HEK293 (cell line): Measurements from ENCODE around the gene IRF3.

ENCODE experiments used
- CTCF ChIA-PET: fragments of 350-600 bp; formaldehyde crosslinking; extraction: SDS; loops from one replicate; lab custom pipeline; 2021; ENCODE audit warnings: antibody characterized with exemption; lab: Yijun Ruan, JAX
- POLR2A ChIA-PET: fragments of 300-600 bp; formaldehyde crosslinking; extraction: SDS; loops from one replicate; lab custom pipeline; 2020; ENCODE audit warnings: antibody characterized with exemption, inconsistent platforms; lab: Yijun Ruan, JAX
- H3K27ac ChIP-seq: fragments of 200-500 bp; sonication (Bioruptor generic); 2 replicates; pipeline ENCODE4 v1.5.1; 2014; ENCODE audit warnings: low read depth, low read length, control low read depth, inconsistent platforms; ENCODE audit errors: extremely low read depth
- H3K36me3 ChIP-seq, 2 experiments: fragments of 200-500 bp in 1 of 2; sonication (Bioruptor generic) in 1 of 2; 1 replicate in 1 of 2; 2 replicates in 1 of 2; pipeline ENCODE4 v1.5.1; 2014 to 2017; ENCODE audit warnings: inconsistent platforms in 2 of 2, low read length in 2 of 2; ENCODE audit not compliant: control insufficient read depth in 2 of 2, insufficient read depth in 1 of 2
- H3K4me1 ChIP-seq: fragments of 200-500 bp; sonication (Bioruptor generic); 2 replicates; pipeline ENCODE4 v1.5.1; 2014; ENCODE audit warnings: mild to moderate bottlenecking, low read length, inconsistent platforms; ENCODE audit not compliant: control insufficient read depth, insufficient read depth
- H3K4me3 ChIP-seq: 2 replicates; pipeline ENCODE4 v1.5.1; 2011; ENCODE audit warnings: low read depth, mild to moderate bottlenecking, control low read depth, low read length, moderate library complexity
- H3K9me3 ChIP-seq: fragments of 200-500 bp; sonication (Bioruptor generic); 2 replicates; pipeline ENCODE4 v1.5.1; 2014; ENCODE audit warnings: low read depth, low read length, inconsistent platforms; ENCODE audit not compliant: control insufficient read depth, insufficient read depth
- HIC1 ChIP-seq: fragments of 450-650 bp; formaldehyde crosslinking; IDR thresholded peaks from 2 replicates; pipeline ENCODE4 v1.5.1; 2016; ENCODE audit warnings: missing biosample characterization, missing genetic modification characterization
- IKZF3 ChIP-seq: fragments of 450-650 bp; IDR thresholded peaks from 2 replicates; pipeline ENCODE4 v1.5.0; 2018; ENCODE audit warnings: missing biosample characterization, mild to moderate bottlenecking, missing genetic modification characterization, moderate library complexity
- KLF10 ChIP-seq: fragments of 450-650 bp; IDR thresholded peaks from 2 replicates; pipeline ENCODE4 v1.5.1; 2018; ENCODE audit warnings: missing biosample characterization, mild to moderate bottlenecking, missing genetic modification characterization
- SCRT1 ChIP-seq: fragments of 450-650 bp; formaldehyde crosslinking; IDR thresholded peaks from 2 replicates; pipeline ENCODE4 v1.5.1; 2016; ENCODE audit warnings: missing biosample characterization, missing genetic modification characterization, borderline replicate concordance
- SP2 ChIP-seq: fragments of 450-650 bp; formaldehyde crosslinking; IDR thresholded peaks from 2 replicates; pipeline ENCODE4 v1.5.1; 2016; ENCODE audit warnings: missing biosample characterization, missing genetic modification characterization
- ZBTB11 ChIP-seq: fragments of 450-650 bp; formaldehyde crosslinking; conservative IDR thresholded peaks from 2 replicates; pipeline ENCODE4 v1.5.1; 2016; ENCODE audit warnings: low read depth, missing biosample characterization, missing genetic modification characterization
- ZBTB20 ChIP-seq: fragments of 450-650 bp; formaldehyde crosslinking; IDR thresholded peaks from 2 replicates; pipeline ENCODE4 v1.5.1; 2016; ENCODE audit warnings: missing biosample characterization, missing genetic modification characterization
- ZBTB48 ChIP-seq: fragments of 450-650 bp; formaldehyde crosslinking; IDR thresholded peaks from 2 replicates; pipeline ENCODE4 v1.5.1; 2016; ENCODE audit warnings: missing biosample characterization, missing genetic modification characterization
- ZFHX2 ChIP-seq: fragments of 450-650 bp; formaldehyde crosslinking; conservative IDR thresholded peaks from 2 replicates; pipeline ENCODE4 v1.5.1; 2016; ENCODE audit warnings: missing biosample characterization, missing genetic modification characterization
- ZNF10 ChIP-seq: fragments of 450-650 bp; formaldehyde crosslinking; IDR thresholded peaks from 2 replicates; pipeline ENCODE4 v1.5.1; 2017; ENCODE audit warnings: missing biosample characterization, missing genetic modification characterization
- ZNF132 ChIP-seq: fragments of 450-650 bp; formaldehyde crosslinking; IDR thresholded peaks from 2 replicates; pipeline ENCODE4 v1.5.1; 2017; ENCODE audit warnings: missing biosample characterization, missing genetic modification characterization, borderline replicate concordance
- ZNF19 ChIP-seq: fragments of 450-650 bp; formaldehyde crosslinking; IDR thresholded peaks from 2 replicates; pipeline ENCODE4; 2016; ENCODE audit warnings: missing biosample characterization, missing genetic modification characterization, low read depth
- ZNF24 ChIP-seq: fragments of 450-650 bp; formaldehyde crosslinking; IDR thresholded peaks from 2 replicates; pipeline ENCODE4 v1.5.1; 2016; ENCODE audit warnings: missing biosample characterization, missing genetic modification characterization
- ZNF335 ChIP-seq: fragments of 450-650 bp; formaldehyde crosslinking; conservative IDR thresholded peaks from 2 replicates; pipeline ENCODE4 v1.5.1; 2016; ENCODE audit warnings: missing biosample characterization, missing genetic modification characterization
- ZNF366 ChIP-seq: fragments of 450-650 bp; formaldehyde crosslinking; conservative IDR thresholded peaks from 2 replicates; pipeline ENCODE4 v1.5.1; 2016; ENCODE audit warnings: missing biosample characterization, missing genetic modification characterization
- ZNF404 ChIP-seq: fragments of 450-650 bp; formaldehyde crosslinking; IDR thresholded peaks from 2 replicates; pipeline ENCODE4 v1.5.1; 2017; ENCODE audit warnings: missing biosample characterization, missing genetic modification characterization
- ZNF423 ChIP-seq: fragments of 450-650 bp; formaldehyde crosslinking; IDR thresholded peaks from 2 replicates; pipeline ENCODE4 v1.5.1; 2016; ENCODE audit warnings: missing biosample characterization, missing genetic modification characterization
- ZNF449 ChIP-seq: fragments of 450-650 bp; formaldehyde crosslinking; IDR thresholded peaks from 2 replicates; pipeline ENCODE4 v1.5.1; 2017; ENCODE audit warnings: missing biosample characterization, mild to moderate bottlenecking, missing genetic modification characterization, moderate library complexity
- ZNF518A ChIP-seq: fragments of 450-650 bp; formaldehyde crosslinking; conservative IDR thresholded peaks from 2 replicates; pipeline ENCODE4 v1.5.1; 2016; ENCODE audit warnings: low read depth, missing biosample characterization, missing genetic modification characterization
- ZNF670 ChIP-seq: fragments of 450-650 bp; formaldehyde crosslinking; IDR thresholded peaks from 2 replicates; pipeline ENCODE4 v1.5.1; 2016; ENCODE audit warnings: missing biosample characterization, missing genetic modification characterization, low read depth
- ZNF776 ChIP-seq: fragments of 450-650 bp; formaldehyde crosslinking; IDR thresholded peaks from 2 replicates; pipeline ENCODE4 v1.5.0; 2017; ENCODE audit warnings: missing biosample characterization, missing genetic modification characterization, borderline replicate concordance

Gene IRF3

DNA sequence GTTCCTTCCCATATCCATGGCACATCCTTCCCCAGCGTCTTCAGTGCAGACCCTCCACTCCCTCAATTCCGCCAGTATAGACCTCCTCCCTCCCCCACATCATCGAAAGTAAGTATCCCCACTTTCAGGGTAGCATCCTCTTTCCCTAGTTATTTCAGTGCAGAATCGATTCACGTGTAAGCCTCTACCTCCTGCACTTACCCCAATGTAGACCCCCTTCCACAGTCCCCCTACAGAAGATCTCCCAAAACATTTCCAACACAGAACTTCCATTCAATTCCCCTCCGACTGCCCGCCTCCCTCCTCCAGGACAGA is 664 bp downstream of the IRF3 start:
- TF ChIP-seq ZNF335 (tag by site-specific recombination) (peak; percentile 37; the same call in 1 of the 2 replicates), HIC1 (tag by site-specific recombination) (no peak), IKZF3 (no peak), ZNF366 (0 out of 2 replicates have a peak, but pooled peaks have one; percentile 36), ZBTB48 (tag by site-specific recombination) (peak; percentile 28; the same call in 1 of the 2 replicates), ZNF404 (peak; percentile 41; the same call in 1 of the 2 replicates), ZNF19 (tag by site-specific recombination) (0 out of 2 replicates have a peak, but pooled peaks have one; percentile 9)
- no peaks in the 10 kb centered on the region for H3K9me3 ChIP-seq
- peaks cover 6% of the 10 kb centered on the region for H3K4me1 ChIP-seq
- ChIA-PET POLR2A (interaction anchor here (0.5 to 4.9 kb wide), 14 partner anchors 10 to 213 kb away, joined by 3 to 85 read pairs (median 8); partner anchors contain the start of genes NOSIP, PIH1D1, PRMT1 and PRR12), CTCF (interaction anchor here (0.6 to 3.2 kb wide), 5 partner anchors 8 to 162 kb away, joined by 3 to 27 read pairs (median 5); partner anchors contain the start of gene PRMT1)
- peaks cover 17 to 56% of the 10 kb centered on the region in 2 experiments for H3K36me3 ChIP-seq
- H3K4me3 ChIP-seq = peak overlapping the region; percentile 48
- H3K27ac ChIP-seq = peak overlapping the region; percentile 87

GRCh38 chr19:49664171-49665035 is 1.3 kb downstream of the IRF3 start:
- Histone ChIP-seq H3K4me1 (peaks cover 6% of the 10 kb centered on the region), H3K36me3 (peaks cover 12 to 57% of the 10 kb centered on the region in 2 experiments), H3K27ac (peak overlapping the region; percentile 87), H3K4me3 (peak overlapping the region; percentile 48), H3K9me3 (no peaks in the 10 kb centered on the region)
- CTCF ChIA-PET = interaction anchor here (0.6 to 3.2 kb wide), 7 partner anchors 8 to 162 kb away, joined by 3 to 27 read pairs (median 5); partner anchors contain the start of gene PRMT1
- POLR2A ChIA-PET = interaction anchor here (0.5 to 4.9 kb wide), 16 partner anchors 10 to 213 kb away, joined by 3 to 85 read pairs (median 6); partner anchors contain the start of genes NOSIP, PIH1D1, PNKP and PRMT1
- TF ChIP-seq KLF10 (tag by site-specific recombination) (no peak), ZNF423 (tag by site-specific recombination) (peak; percentile 80), ZNF24 (tag by site-specific recombination) (no peak), ZNF132 (tag by site-specific recombination) (no peak), ZBTB20 (tag by site-specific recombination) (peak; percentile 83), ZNF776 (no peak), ZBTB11 (tag by site-specific recombination) (peak; percentile 85), ZNF10 (tag by site-specific recombination) (peak; percentile 96), ZFHX2 (peak; percentile 66), ZNF449 (tag by site-specific recombination) (peak; percentile 27; the same call in 1 of the 2 replicates), ZNF518A (tag by site-specific recombination) (no peak), SP2 (tag by site-specific recombination) (peak; percentile 88), ZNF670 (tag by site-specific recombination) (no peak), SCRT1 (no peak)
